ENCODE results near the gene CORIN.

Gene CORIN

GRCh38 chr4:47719576-47719975, 118.3 kb downstream of the CORIN start:
- no peak for DNase-seq
- POLR2A ChIA-PET, result interaction anchor here (0.7 kb wide), 1 partner anchor 49 kb away, joined by 3 read pairs; no protein-coding TSS in a partner anchor
- CTCF ChIA-PET, result no interaction called here

DNA sequence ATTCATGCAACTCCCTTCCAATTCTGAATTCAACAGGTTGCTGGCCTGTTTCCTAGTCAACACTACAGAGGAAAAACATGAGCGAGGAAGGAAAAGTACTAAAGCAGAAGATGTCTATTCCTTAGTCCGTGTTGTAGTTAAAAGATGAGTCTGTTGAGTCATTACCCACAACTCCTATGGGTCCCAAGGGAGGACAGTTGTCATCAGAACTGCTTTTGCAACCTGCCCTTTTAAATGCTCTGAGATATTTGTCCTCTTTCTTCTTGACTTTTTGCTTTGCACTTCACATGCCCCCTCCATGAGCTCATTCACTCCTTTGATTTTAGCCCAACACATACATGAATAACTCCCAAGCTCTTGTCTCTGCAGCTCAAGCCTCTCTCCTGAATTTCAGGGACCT, 119.2 kb downstream of the CORIN start:
- 100% methylated on average over 1 of the region's 2 CpGs for WGBS (ENCODE audit: insufficient coverage)
- Histone ChIP-seq H3K4me3 (ENCODE audit: control insufficient read depth in 1 of 7, extremely low read depth in 1 of 7, insufficient read depth in 4 of 7, low read depth in 2 of 7, low read length in 6 of 7) (no peak overlapping the region), H3K36me3 (ENCODE audit: control insufficient read depth in 4 of 4, insufficient read depth in 4 of 4, low read length in 3 of 4) (no peaks in the 10 kb centered on the region), H3K27ac (ENCODE audit: insufficient read depth in 1 of 2, low read depth in 1 of 2, low read length in 2 of 2, poor library complexity in 1 of 2, severe bottlenecking in 2 of 2) (no peak overlapping the region), H3K9me3 (ENCODE audit: control extremely low read depth in 1 of 5, control insufficient read depth in 4 of 5, insufficient read depth in 2 of 5, low read depth in 1 of 5, low read length in 4 of 5) (no peaks in the 10 kb centered on the region), H3K27me3 (replicated peaks in 2 of 5; ENCODE audit: control insufficient read depth in 4 of 5, insufficient read depth in 5 of 5, low read length in 4 of 5) (no peaks in the 10 kb centered on the region), H3K4me1 (ENCODE audit: control extremely low read depth in 1 of 4, control insufficient read depth in 4 of 4, insufficient read depth in 4 of 4, low read length in 3 of 4) (peaks cover 0 to 6% (median 1%) of the 10 kb centered on the region in 4 experiments)
- CTCF ChIA-PET, result no interaction called here
- POLR2A ChIA-PET, result no interaction called here
- DNase-seq, result no peak

More at GRCh38 chr4:47719576-47719975, 118.3 kb downstream of the CORIN start:
- Histone ChIP-seq H3K27me3 (replicated peaks in 2 of 5; ENCODE audit: control insufficient read depth in 4 of 5, insufficient read depth in 5 of 5, low read length in 4 of 5) (no peaks in the 10 kb centered on the region), H3K27ac (ENCODE audit: insufficient read depth in 1 of 2, low read depth in 1 of 2, low read length in 2 of 2, poor library complexity in 1 of 2, severe bottlenecking in 2 of 2) (no peak overlapping the region), H3K4me1 (ENCODE audit: control extremely low read depth in 1 of 4, control insufficient read depth in 4 of 4, insufficient read depth in 4 of 4, low read length in 3 of 4) (peaks cover 0 to 6% (median 1%) of the 10 kb centered on the region in 4 experiments), H3K4me3 (ENCODE audit: control insufficient read depth in 1 of 7, extremely low read depth in 1 of 7, insufficient read depth in 4 of 7, low read depth in 2 of 7, low read length in 6 of 7) (no peak overlapping the region), H3K36me3 (ENCODE audit: control insufficient read depth in 4 of 4, insufficient read depth in 4 of 4, low read length in 3 of 4) (no peaks in the 10 kb centered on the region), H3K9me3 (ENCODE audit: control extremely low read depth in 1 of 5, control insufficient read depth in 4 of 5, insufficient read depth in 2 of 5, low read depth in 1 of 5, low read length in 4 of 5) (peaks cover 0 to 1% (median 0%) of the 10 kb centered on the region in 5 experiments)
- no CpG with 5 or more reads among the region's 4 CpGs for WGBS (ENCODE audit: insufficient coverage)

DNA sequence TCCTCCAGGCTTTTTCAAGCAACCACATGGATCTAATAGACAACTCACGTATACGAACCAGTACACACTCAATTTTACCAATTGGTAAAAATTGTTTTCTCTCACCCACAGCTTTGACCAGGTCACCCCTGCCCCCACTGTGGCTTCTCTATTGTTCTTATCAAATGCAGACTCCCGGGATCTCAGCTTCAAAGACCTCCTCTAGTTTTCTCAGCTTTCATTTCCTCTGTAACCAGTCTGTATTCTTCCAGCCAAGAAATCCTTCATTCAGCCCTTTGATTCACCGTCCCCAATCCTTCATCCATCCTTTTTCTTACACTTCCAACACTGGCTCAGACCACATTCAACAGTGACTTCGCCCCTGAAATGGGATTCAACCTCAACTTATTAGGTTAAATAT, 120.7 kb downstream of the CORIN start:
- no peak overlapping the region for H3K27ac ChIP-seq (ENCODE audit: insufficient read depth in 1 of 2, low read depth in 1 of 2, low read length in 2 of 2, poor library complexity in 1 of 2, severe bottlenecking in 2 of 2)
- WGBS (ENCODE audit: insufficient coverage), result 90% methylated on average over 3 of the region's 5 CpGs
- ChIA-PET POLR2A (no interaction called here), CTCF (interaction anchor here (2.8 kb wide), 1 partner anchor 12 kb away, joined by 14 read pairs; no protein-coding TSS in a partner anchor)
- no peaks in the 10 kb centered on the region for H3K9me3 ChIP-seq (ENCODE audit: control extremely low read depth in 1 of 5, control insufficient read depth in 4 of 5, insufficient read depth in 2 of 5, low read depth in 1 of 5, low read length in 4 of 5)
- DNase-seq, result no peak
- H3K4me1 ChIP-seq (ENCODE audit: control extremely low read depth in 1 of 4, control insufficient read depth in 4 of 4, insufficient read depth in 4 of 4, low read length in 3 of 4), result peaks cover 0 to 6% (median 1%) of the 10 kb centered on the region in 4 experiments
- no peaks in the 10 kb centered on the region for H3K27me3 ChIP-seq (replicated peaks in 2 of 5; ENCODE audit: control insufficient read depth in 4 of 5, insufficient read depth in 5 of 5, low read length in 4 of 5)
- no peak overlapping the region for H3K4me3 ChIP-seq (ENCODE audit: control insufficient read depth in 1 of 7, extremely low read depth in 1 of 7, insufficient read depth in 4 of 7, low read depth in 2 of 7, low read length in 6 of 7)
- no peaks in the 10 kb centered on the region for H3K36me3 ChIP-seq (ENCODE audit: control insufficient read depth in 4 of 4, insufficient read depth in 4 of 4, low read length in 3 of 4)

DNA sequence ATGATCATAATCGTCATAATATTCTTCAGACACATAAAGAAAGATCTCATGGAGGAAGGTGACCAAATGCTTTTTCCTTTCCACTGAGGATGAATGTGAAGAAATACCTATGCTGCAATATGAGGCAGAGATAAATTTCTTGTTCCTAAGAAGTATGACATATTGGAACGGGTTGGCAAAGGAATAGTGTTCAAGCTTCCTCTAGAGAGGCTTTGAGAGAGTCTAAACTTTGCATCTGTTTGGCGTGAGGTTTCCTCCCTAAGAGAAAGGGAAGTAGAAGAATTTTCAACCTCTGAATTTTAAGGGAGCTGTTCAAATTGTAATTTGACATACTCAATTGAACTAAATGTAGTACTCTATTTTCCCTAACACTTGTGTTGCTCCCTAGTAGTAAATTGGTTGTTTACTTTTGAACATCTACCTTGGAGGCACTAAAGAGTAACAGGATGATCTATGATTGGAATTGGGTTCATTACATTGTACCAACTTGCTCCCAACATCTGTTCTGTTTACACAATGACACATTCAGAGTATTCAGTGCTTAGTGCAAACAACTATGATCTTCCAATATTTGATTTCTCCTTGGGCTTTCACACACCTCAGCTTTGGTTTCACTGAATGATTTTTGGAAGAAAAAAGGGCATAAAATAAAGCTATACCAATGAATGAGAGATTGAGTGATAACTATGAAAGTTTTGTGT, 122.0 kb downstream of the CORIN start:
- Histone ChIP-seq H3K4me1 (ENCODE audit: control extremely low read depth in 1 of 4, control insufficient read depth in 4 of 4, insufficient read depth in 4 of 4, low read length in 3 of 4) (peaks cover 0 to 6% (median 1%) of the 10 kb centered on the region in 4 experiments), H3K27ac (ENCODE audit: insufficient read depth in 1 of 2, low read depth in 1 of 2, low read length in 2 of 2, poor library complexity in 1 of 2, severe bottlenecking in 2 of 2) (no peak overlapping the region), H3K36me3 (ENCODE audit: control insufficient read depth in 4 of 4, insufficient read depth in 4 of 4, low read length in 3 of 4) (no peaks in the 10 kb centered on the region), H3K9me3 (ENCODE audit: control extremely low read depth in 1 of 5, control insufficient read depth in 4 of 5, insufficient read depth in 2 of 5, low read depth in 1 of 5, low read length in 4 of 5) (no peaks in the 10 kb centered on the region), H3K27me3 (replicated peaks in 2 of 5; ENCODE audit: control insufficient read depth in 4 of 5, insufficient read depth in 5 of 5, low read length in 4 of 5) (no peaks in the 10 kb centered on the region), H3K4me3 (ENCODE audit: control insufficient read depth in 1 of 7, extremely low read depth in 1 of 7, insufficient read depth in 4 of 7, low read depth in 2 of 7, low read length in 6 of 7) (no peak overlapping the region)
- CTCF ChIA-PET, result interaction anchor here (0.6 to 2.8 kb wide), 2 partner anchors 10 to 13 kb away, joined by 3 to 14 read pairs; no protein-coding TSS in a partner anchor
- DNase-seq, result peak in 2 of 3 donors; percentile 37 to 48
- POLR2A ChIA-PET, result no interaction called here
- 0% methylated on average over 1 of the region's 3 CpGs for WGBS (ENCODE audit: insufficient coverage)

- Histone ChIP-seq H3K9me3 (ENCODE audit: control extremely low read depth in 1 of 5, control insufficient read depth in 4 of 5, insufficient read depth in 2 of 5, low read depth in 1 of 5, low read length in 4 of 5) (no peaks in the 10 kb centered on the region), H3K27ac (ENCODE audit: insufficient read depth in 1 of 2, low read depth in 1 of 2, low read length in 2 of 2, poor library complexity in 1 of 2, severe bottlenecking in 2 of 2) (no peak overlapping the region), H3K4me3 (ENCODE audit: control insufficient read depth in 1 of 7, extremely low read depth in 1 of 7, insufficient read depth in 4 of 7, low read depth in 2 of 7, low read length in 6 of 7) (no peak overlapping the region), H3K4me1 (ENCODE audit: control extremely low read depth in 1 of 4, control insufficient read depth in 4 of 4, insufficient read depth in 4 of 4, low read length in 3 of 4) (peaks cover 0 to 6% (median 1%) of the 10 kb centered on the region in 4 experiments), H3K27me3 (replicated peaks in 2 of 5; ENCODE audit: control insufficient read depth in 4 of 5, insufficient read depth in 5 of 5, low read length in 4 of 5) (no peaks in the 10 kb centered on the region), H3K36me3 (ENCODE audit: control insufficient read depth in 4 of 4, insufficient read depth in 4 of 4, low read length in 3 of 4) (no peaks in the 10 kb centered on the region)
- CTCF ChIA-PET, result interaction anchor here (0.8 to 1.4 kb wide), 2 partner anchors 9 to 10 kb away, joined by 3 to 5 read pairs; no protein-coding TSS in a partner anchor
- DNase-seq, result no peak
- 100% methylated on average over 1 of the region's 2 CpGs for WGBS (ENCODE audit: insufficient coverage)
- POLR2A ChIA-PET, result no interaction called here
Observed at GRCh38 chr4:47714269-47714668, 123.6 kb downstream of the CORIN start.

DNA sequence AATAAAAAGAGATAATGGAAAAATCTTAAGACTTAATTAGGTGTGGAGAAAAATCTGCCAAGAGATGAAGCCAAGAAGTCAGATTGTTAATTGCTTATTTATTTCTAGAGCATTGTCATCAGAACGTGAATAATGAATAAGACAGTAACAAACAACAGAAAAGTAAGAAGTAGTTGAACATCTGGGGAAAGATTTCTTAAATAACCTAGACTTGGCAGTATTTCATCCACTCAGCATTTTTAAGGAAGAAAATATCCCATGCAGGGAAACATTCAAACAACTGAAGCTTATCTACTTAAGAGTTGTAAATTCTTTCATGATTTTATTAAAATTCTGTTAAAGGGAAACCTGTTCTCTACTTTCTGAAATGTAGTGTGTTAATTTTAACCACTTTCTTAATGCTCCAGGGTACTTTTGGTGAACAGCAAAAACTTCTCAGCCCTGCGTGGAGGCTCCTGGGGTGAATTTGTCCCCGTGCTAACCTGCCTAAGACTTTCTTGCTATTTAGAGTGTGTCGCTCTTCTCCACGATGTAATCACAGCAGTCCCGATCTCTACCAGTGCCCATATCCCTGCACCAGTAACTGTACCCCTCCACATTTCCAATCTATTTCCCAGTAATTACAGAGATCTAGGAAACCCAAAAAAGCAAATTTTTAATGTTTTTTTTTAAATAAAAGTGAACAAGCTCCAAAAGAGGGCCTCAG, 124.6 kb downstream of the CORIN start:
- no peak for DNase-seq
- 100% methylated on average over 5 of the region's 6 CpGs for WGBS (ENCODE audit: insufficient coverage)
- Histone ChIP-seq H3K4me1 (ENCODE audit: control extremely low read depth in 1 of 4, control insufficient read depth in 4 of 4, insufficient read depth in 4 of 4, low read length in 3 of 4) (peaks cover 0 to 6% (median 1%) of the 10 kb centered on the region in 4 experiments), H3K9me3 (ENCODE audit: control extremely low read depth in 1 of 5, control insufficient read depth in 4 of 5, insufficient read depth in 2 of 5, low read depth in 1 of 5, low read length in 4 of 5) (no peaks in the 10 kb centered on the region), H3K4me3 (ENCODE audit: control insufficient read depth in 1 of 7, extremely low read depth in 1 of 7, insufficient read depth in 4 of 7, low read depth in 2 of 7, low read length in 6 of 7) (no peak overlapping the region), H3K27me3 (replicated peaks in 2 of 5; ENCODE audit: control insufficient read depth in 4 of 5, insufficient read depth in 5 of 5, low read length in 4 of 5) (no peaks in the 10 kb centered on the region), H3K36me3 (ENCODE audit: control insufficient read depth in 4 of 4, insufficient read depth in 4 of 4, low read length in 3 of 4) (no peaks in the 10 kb centered on the region), H3K27ac (ENCODE audit: insufficient read depth in 1 of 2, low read depth in 1 of 2, low read length in 2 of 2, poor library complexity in 1 of 2, severe bottlenecking in 2 of 2) (no peak overlapping the region)
- ChIA-PET CTCF (interaction anchor here (1.4 kb wide), 1 partner anchor 8 kb away, joined by 5 read pairs; no protein-coding TSS in a partner anchor), POLR2A (no interaction called here)

GRCh38 chr4:47711646-47712045, 126.2 kb downstream of the CORIN start:
- ChIA-PET CTCF (interaction anchor here (10.1 kb wide), 1 partner anchor 127 kb away, joined by 109 read pairs; the partner anchor contains the start of gene CORIN), POLR2A (no interaction called here)
- Histone ChIP-seq H3K4me3 (ENCODE audit: control insufficient read depth in 1 of 7, extremely low read depth in 1 of 7, insufficient read depth in 4 of 7, low read depth in 2 of 7, low read length in 6 of 7) (no peak overlapping the region), H3K9me3 (ENCODE audit: control extremely low read depth in 1 of 5, control insufficient read depth in 4 of 5, insufficient read depth in 2 of 5, low read depth in 1 of 5, low read length in 4 of 5) (no peaks in the 10 kb centered on the region), H3K27me3 (replicated peaks in 2 of 5; ENCODE audit: control insufficient read depth in 4 of 5, insufficient read depth in 5 of 5, low read length in 4 of 5) (no peaks in the 10 kb centered on the region), H3K36me3 (ENCODE audit: control insufficient read depth in 4 of 4, insufficient read depth in 4 of 4, low read length in 3 of 4) (no peaks in the 10 kb centered on the region), H3K27ac (ENCODE audit: insufficient read depth in 1 of 2, low read depth in 1 of 2, low read length in 2 of 2, poor library complexity in 1 of 2, severe bottlenecking in 2 of 2) (no peak overlapping the region), H3K4me1 (ENCODE audit: control extremely low read depth in 1 of 4, control insufficient read depth in 4 of 4, insufficient read depth in 4 of 4, low read length in 3 of 4) (peaks cover 0 to 6% (median 1%) of the 10 kb centered on the region in 4 experiments)
- no CpG with 5 or more reads among the region's 3 CpGs for WGBS (ENCODE audit: insufficient coverage)
- no peak for DNase-seq
